Keratinocyte (primary cell): ENCODE results near the gene FGF2.

Experiments used
- CTCF ChIP-seq, 3 experiments: IDR thresholded peaks in 1 of 3; conservative IDR thresholded peaks in 1 of 3; optimal IDR thresholded peaks in 1 of 3; 2 replicates in 2 of 3; 3 replicates in 1 of 3; pipeline versions ENCODE3 to v1.5.1; 2011; ENCODE audit warnings: low read length in 3 of 3, mild to moderate bottlenecking in 3 of 3, moderate library complexity in 2 of 3, control low read depth in 1 of 3, inconsistent platforms in 1 of 3; ENCODE audit not compliant: insufficient read depth in 2 of 3; ENCODE audit errors: extremely low read depth in 1 of 3
- EZH2 ChIP-seq: IDR thresholded peaks from one replicate; pipeline ENCODE4 v1.6.1; 2012; ENCODE audit warnings: inconsistent platforms, mild to moderate bottlenecking, low read length, moderate library complexity

GRCh38 chr4:122842392-122842791 lies 15.8 kb downstream of the FGF2 start:
- TF ChIP-seq CTCF (optimal IDR thresholded peaks at IDR 0.05 in 1 of 3, IDR thresholded peaks at IDR 0.05 in 1 of 3, conservative IDR thresholded peaks at IDR 0.05 in 1 of 3; ENCODE audit: extremely low read depth in 1 of 3, insufficient read depth in 2 of 3, low read length in 3 of 3) = no peak
- TF ChIP-seq EZH2 = no peak
